ENCODE results near the gene TUG1.

DNA sequence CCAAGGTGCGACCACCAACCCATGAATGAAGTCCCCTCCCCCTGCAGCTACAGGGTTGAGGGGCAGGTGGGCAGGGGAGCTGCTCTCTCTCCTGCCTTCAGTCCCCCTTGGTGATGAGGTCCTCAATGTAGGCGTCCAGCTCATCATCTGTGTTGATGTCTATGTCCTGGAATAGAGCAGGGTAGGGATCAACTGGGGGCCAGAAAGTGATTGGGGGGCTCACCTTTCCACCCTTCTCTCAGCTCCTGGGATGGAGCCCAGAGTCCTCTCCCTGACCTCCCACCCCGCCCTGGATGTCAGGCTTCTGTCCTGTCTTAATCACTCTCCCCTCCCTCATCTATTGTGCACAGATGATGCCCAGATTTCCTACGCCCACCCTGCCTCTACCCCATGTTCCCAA is 42.4 kb upstream of the TUG1 start:
- TF ChIP-seq CEBPB (IDR thresholded peaks at IDR 0.05) (no peak), TAF1 (IDR thresholded peaks at IDR 0.05; ENCODE audit: low read depth) (no peak), FOXM1 (IDR thresholded peaks at IDR 0.05; ENCODE audit: borderline replicate concordance, low read depth) (no peak), RAD21 (IDR thresholded peaks at IDR 0.05; ENCODE audit: low read depth) (no peak), EP300 (IDR thresholded peaks at IDR 0.05; ENCODE audit: borderline replicate concordance) (no peak), CREB1 (IDR thresholded peaks at IDR 0.05; ENCODE audit: low read depth) (no peak), NFIC (IDR thresholded peaks at IDR 0.05) (no peak), YY1 (IDR thresholded peaks at IDR 0.05; ENCODE audit: low read depth) (no peak), EGR1 (IDR thresholded peaks at IDR 0.05) (no peak), ZBTB7A (IDR thresholded peaks at IDR 0.05; ENCODE audit: low read depth) (no peak), TEAD4 (IDR thresholded peaks at IDR 0.05) (no peak), TCF12 (IDR thresholded peaks at IDR 0.05; ENCODE audit: low read depth) (no peak)
- TF ChIP-seq, protein P1, sequence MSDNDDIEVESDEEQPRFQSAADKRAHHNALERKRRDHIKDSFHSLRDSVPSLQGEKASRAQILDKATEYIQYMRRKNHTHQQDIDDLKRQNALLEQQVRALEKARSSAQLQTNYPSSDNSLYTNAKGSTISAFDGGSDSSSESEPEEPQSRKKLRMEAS (IDR thresholded peaks at IDR 0.05): no peak
- TF ChIP-seq, protein P2, sequence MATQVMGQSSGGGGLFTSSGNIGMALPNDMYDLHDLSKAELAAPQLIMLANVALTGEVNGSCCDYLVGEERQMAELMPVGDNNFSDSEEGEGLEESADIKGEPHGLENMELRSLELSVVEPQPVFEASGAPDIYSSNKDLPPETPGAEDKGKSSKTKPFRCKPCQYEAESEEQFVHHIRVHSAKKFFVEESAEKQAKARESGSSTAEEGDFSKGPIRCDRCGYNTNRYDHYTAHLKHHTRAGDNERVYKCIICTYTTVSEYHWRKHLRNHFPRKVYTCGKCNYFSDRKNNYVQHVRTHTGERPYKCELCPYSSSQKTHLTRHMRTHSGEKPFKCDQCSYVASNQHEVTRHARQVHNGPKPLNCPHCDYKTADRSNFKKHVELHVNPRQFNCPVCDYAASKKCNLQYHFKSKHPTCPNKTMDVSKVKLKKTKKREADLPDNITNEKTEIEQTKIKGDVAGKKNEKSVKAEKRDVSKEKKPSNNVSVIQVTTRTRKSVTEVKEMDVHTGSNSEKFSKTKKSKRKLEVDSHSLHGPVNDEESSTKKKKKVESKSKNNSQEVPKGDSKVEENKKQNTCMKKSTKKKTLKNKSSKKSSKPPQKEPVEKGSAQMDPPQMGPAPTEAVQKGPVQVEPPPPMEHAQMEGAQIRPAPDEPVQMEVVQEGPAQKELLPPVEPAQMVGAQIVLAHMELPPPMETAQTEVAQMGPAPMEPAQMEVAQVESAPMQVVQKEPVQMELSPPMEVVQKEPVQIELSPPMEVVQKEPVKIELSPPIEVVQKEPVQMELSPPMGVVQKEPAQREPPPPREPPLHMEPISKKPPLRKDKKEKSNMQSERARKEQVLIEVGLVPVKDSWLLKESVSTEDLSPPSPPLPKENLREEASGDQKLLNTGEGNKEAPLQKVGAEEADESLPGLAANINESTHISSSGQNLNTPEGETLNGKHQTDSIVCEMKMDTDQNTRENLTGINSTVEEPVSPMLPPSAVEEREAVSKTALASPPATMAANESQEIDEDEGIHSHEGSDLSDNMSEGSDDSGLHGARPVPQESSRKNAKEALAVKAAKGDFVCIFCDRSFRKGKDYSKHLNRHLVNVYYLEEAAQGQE (IDR thresholded peaks at IDR 0.05; ENCODE audit: low read depth): no peak

All from Ishikawa (cell line).